Stomach smooth muscle (tissue), 2 donors: Measurements from ENCODE around the gene DNER.
"Not testable (repeated sequence)": the region's sequence is repeated elsewhere in the genome, so short reads cannot be mapped to it uniquely, and the experiment has no call there.

ENCODE experiments used
- H3K27ac ChIP-seq: one replicate; pipeline ENCODE4 v1.7.0; 2013; ENCODE audit warnings: mild to moderate bottlenecking, low read length, inconsistent platforms
- H3K27me3 ChIP-seq, 2 donors: one replicate each; pipeline ENCODE4 v1.7.0; 2013; ENCODE audit warnings: low read length in 2 of 2; ENCODE audit not compliant: insufficient read depth in 2 of 2, control insufficient read depth in 1 of 2
- H3K36me3 ChIP-seq, 2 donors: one replicate each; pipeline ENCODE4 v1.7.0; 2013; ENCODE audit warnings: low read length in 2 of 2; ENCODE audit not compliant: control insufficient read depth in 2 of 2, insufficient read depth in 2 of 2
- H3K4me1 ChIP-seq: one replicate; pipeline ENCODE4 v1.7.0; 2013; ENCODE audit warnings: low read length; ENCODE audit not compliant: control insufficient read depth, insufficient read depth
- H3K4me3 ChIP-seq, 2 donors: one replicate each; pipeline ENCODE4 v1.7.0; 2013; ENCODE audit warnings: low read length in 2 of 2
- H3K9ac ChIP-seq, 2 donors: one replicate each; pipeline ENCODE4 v1.7.0; 2013; ENCODE audit warnings: low read length in 2 of 2, mild to moderate bottlenecking in 1 of 2
- H3K9me3 ChIP-seq, 2 donors: one replicate each; pipeline ENCODE4 v1.7.0; 2013; ENCODE audit warnings: low read length in 2 of 2; ENCODE audit not compliant: control insufficient read depth in 2 of 2
- donor health status: healthy.
- donor health status: Pancreatic carcinoma.

The DNER gene

GRCh38 chr2:229526951-229527350 is 187.4 kb downstream of the DNER start:
- peaks cover 5 to 7% of the 10 kb centered on the region in 2 donors for H3K9me3 ChIP-seq
- H3K9ac ChIP-seq, result no peak overlapping the region
- H3K4me3 ChIP-seq, result no peak overlapping the region
- H3K27me3 ChIP-seq, result no peaks in the 10 kb centered on the region
- H3K36me3 ChIP-seq, result no peaks in the 10 kb centered on the region
- no peak overlapping the region for H3K27ac ChIP-seq
- H3K4me1 ChIP-seq, result no peaks in the 10 kb centered on the region

- H3K27ac ChIP-seq, result no peak overlapping the region
Measured at GRCh38 chr2:229524799-229525198, 189.6 kb downstream of the DNER start.

GRCh38 chr2:229523663-229524062 is 190.7 kb downstream of the DNER start:
- Histone ChIP-seq H3K27me3 (no peaks in the 10 kb centered on the region), H3K36me3 (no peaks in the 10 kb centered on the region), H3K9me3 (no peaks in the 10 kb centered on the region), H3K4me3 (no peak overlapping the region), H3K27ac (no peak overlapping the region), H3K9ac (no peak overlapping the region), H3K4me1 (no peaks in the 10 kb centered on the region)

More at GRCh38 chr2:229524799-229525198, 189.6 kb downstream of the DNER start:
- H3K9me3 ChIP-seq, result no peaks in the 10 kb centered on the region
- no peak overlapping the region for H3K4me3 ChIP-seq
- H3K36me3 ChIP-seq, result no peaks in the 10 kb centered on the region
- H3K27me3 ChIP-seq, result no peaks in the 10 kb centered on the region
- H3K9ac ChIP-seq, result no peak overlapping the region
- no peaks in the 10 kb centered on the region for H3K4me1 ChIP-seq

- no peak overlapping the region for H3K27ac ChIP-seq
- H3K4me3 ChIP-seq, result no peak overlapping the region
- H3K9me3 ChIP-seq, result no peaks in the 10 kb centered on the region
- H3K4me1 ChIP-seq, result no peaks in the 10 kb centered on the region
- no peaks in the 10 kb centered on the region for H3K27me3 ChIP-seq
- no peaks in the 10 kb centered on the region for H3K36me3 ChIP-seq
- H3K9ac ChIP-seq, result no peak overlapping the region
Measured at GRCh38 chr2:229521576-229521975, 192.8 kb downstream of the DNER start.

- H3K27ac ChIP-seq, result no peak overlapping the region
- no peak overlapping the region for H3K9ac ChIP-seq
Measured at GRCh38 chr2:229520691-229521096, 193.7 kb downstream of the DNER start.

GRCh38 chr2:229519655-229520430 is 194.5 kb downstream of the DNER start:
- H3K9ac ChIP-seq, result no peak overlapping the region
- no peak overlapping the region for H3K4me3 ChIP-seq
- no peaks in the 10 kb centered on the region for H3K27me3 ChIP-seq
- no peaks in the 10 kb centered on the region for H3K36me3 ChIP-seq
- H3K4me1 ChIP-seq, result no peaks in the 10 kb centered on the region
- H3K27ac ChIP-seq, result no peak overlapping the region
- H3K9me3 ChIP-seq, result no peaks in the 10 kb centered on the region

More at GRCh38 chr2:229520691-229521096, 193.7 kb downstream of the DNER start:
- no peaks in the 10 kb centered on the region for H3K27me3 ChIP-seq
- no peak overlapping the region for H3K4me3 ChIP-seq
- H3K9me3 ChIP-seq, result no peaks in the 10 kb centered on the region
- H3K36me3 ChIP-seq, result no peaks in the 10 kb centered on the region
- no peaks in the 10 kb centered on the region for H3K4me1 ChIP-seq

- Histone ChIP-seq H3K9ac (no peak overlapping the region), H3K27ac (no peak overlapping the region), H3K36me3 (no peaks in the 10 kb centered on the region), H3K4me3 (no peak overlapping the region), H3K4me1 (no peaks in the 10 kb centered on the region), H3K27me3 (no peaks in the 10 kb centered on the region), H3K9me3 (peaks cover 0 to 2% of the 10 kb centered on the region in 2 donors)
Measured at GRCh38 chr2:229514273-229514895, 200.0 kb downstream of the DNER start.

- Histone ChIP-seq H3K27ac (no peak overlapping the region), H3K36me3 (no peaks in the 10 kb centered on the region), H3K4me1 (no peaks in the 10 kb centered on the region), H3K9ac (no peak overlapping the region), H3K27me3 (no peaks in the 10 kb centered on the region), H3K9me3 (peaks cover 0 to 2% of the 10 kb centered on the region in 2 donors), H3K4me3 (no peak overlapping the region)
Measured at GRCh38 chr2:229511524-229511923, 202.8 kb downstream of the DNER start.

- not testable (repeated sequence) for H3K9me3 ChIP-seq, H3K9ac ChIP-seq, H3K27ac ChIP-seq, H3K4me3 ChIP-seq, H3K27me3 ChIP-seq, H3K4me1 ChIP-seq, H3K36me3 ChIP-seq
Measured at GRCh38 chr2:229506699-229507098, 207.7 kb downstream of the DNER start.

GRCh38 chr2:229501051-229501794 is 213.1 kb downstream of the DNER start:
- no peak overlapping the region for H3K9ac ChIP-seq
- no peaks in the 10 kb centered on the region for H3K27me3 ChIP-seq
- peaks cover 0 to 2% of the 10 kb centered on the region in 2 donors for H3K9me3 ChIP-seq
- H3K36me3 ChIP-seq, result no peaks in the 10 kb centered on the region
- H3K4me3 ChIP-seq, result no peak overlapping the region
- no peaks in the 10 kb centered on the region for H3K4me1 ChIP-seq
- H3K27ac ChIP-seq, result no peak overlapping the region
